ENCODE data around the gene SMC3. TPM values are rescaled to one million over a fixed set of nuclear protein-coding genes. Genes with fewer than 3 reads are reported as not detected.
A peak's percentile ranks its signal among the peaks of the same experiment; 100 is the strongest.

SMC3 gene
- total RNA-seq, 2 experiments from 2014 or later = 38.4 to 73.4 TPM

- POLR2A ChIA-PET = interaction anchor here (1.6 kb wide), 1 partner anchor 9 kb away, joined by 4 read pairs; no protein-coding TSS in a partner anchor
These were observed 700 bp downstream of the SMC3 start for GRCh38 chr10:110568055-110568735.

GRCh38 chr10:110569122-110569521, 1.6 kb downstream of the SMC3 start:
- Histone ChIP-seq H3K4me1 (ENCODE audit: insufficient read depth, low read length, poor library complexity, severe bottlenecking) (peaks cover 63% of the 10 kb centered on the region), H3K27ac (ENCODE audit: low read depth, low read length, poor library complexity, severe bottlenecking) (no peak overlapping the region), H3K36me3 (ENCODE audit: insufficient read depth, low read length) (peaks cover 45% of the 10 kb centered on the region), H3K79me2 (ENCODE audit: insufficient read depth, low read depth, low read length) (peaks cover 66% of the 10 kb centered on the region), H3K9me2 (ENCODE audit: insufficient read depth, low read length) (no peaks in the 10 kb centered on the region), H3K4me2 (ENCODE audit: low read length) (peak overlapping the region; percentile 94), H3K9me3 (ENCODE audit: low read length) (no peaks in the 10 kb centered on the region), H2AFZ (ENCODE audit: low read length) (no peak overlapping the region), H3K4me3 (ENCODE audit: low read depth, low read length, poor library complexity, severe bottlenecking) (peak overlapping the region; percentile 98), H4K20me1 (ENCODE audit: insufficient read depth, low read length) (peaks cover 33% of the 10 kb centered on the region)
- TF ChIP-seq CTCF (conservative IDR thresholded peaks at IDR 0.05; ENCODE audit: low read length) = no peak
- no peak for TF ChIP-seq EZH2phosphoT487 (IDR thresholded peaks at IDR 0.05; ENCODE audit: borderline replicate concordance, low read depth, low read length)
- DNase-seq (ENCODE audit: low spot score) = no peak
- intact Hi-C loops (cut with micrococcal nuclease; ENCODE audit: unreplicated experiment) = loop anchor here (5.0 kb wide), 2 partner anchors 33 to 357 kb away; no protein-coding TSS in a partner anchor
- CTCF ChIA-PET (ENCODE audit: unreplicated experiment) = no interaction called here
- TSS peak; percentile 48 for BruUV-seq (replicated peaks)
- POLR2A ChIA-PET = interaction anchor here (0.5 to 0.7 kb wide), 4 partner anchors 228 to 652 kb away, joined by 3 read pairs; no protein-coding TSS in a partner anchor

More at GRCh38 chr10:110568055-110568735, 700 bp downstream of the SMC3 start:
- CTCF ChIA-PET (ENCODE audit: unreplicated experiment) = no interaction called here
- Histone ChIP-seq H3K79me2 (ENCODE audit: insufficient read depth, low read depth, low read length) (peaks cover 57% of the 10 kb centered on the region), H3K36me3 (ENCODE audit: insufficient read depth, low read length) (peaks cover 37% of the 10 kb centered on the region), H4K20me1 (ENCODE audit: insufficient read depth, low read length) (peaks cover 31% of the 10 kb centered on the region), H3K4me1 (ENCODE audit: insufficient read depth, low read length, poor library complexity, severe bottlenecking) (peaks cover 58% of the 10 kb centered on the region), H3K9me3 (ENCODE audit: low read length) (no peaks in the 10 kb centered on the region), H3K27ac (ENCODE audit: low read depth, low read length, poor library complexity, severe bottlenecking) (peak overlapping the region; percentile 60), H3K4me3 (ENCODE audit: low read depth, low read length, poor library complexity, severe bottlenecking) (peak overlapping the region; percentile 98), H3K4me2 (ENCODE audit: low read length) (peak overlapping the region; percentile 94), H3K9me2 (ENCODE audit: insufficient read depth, low read length) (no peaks in the 10 kb centered on the region), H2AFZ (ENCODE audit: low read length) (peak overlapping the region; percentile 97; the same call in 1 of the 2 replicates)
- peak; percentile 63 for DNase-seq (ENCODE audit: low spot score)
- BruUV-seq (replicated peaks) = no TSS peak
- TF ChIP-seq EZH2phosphoT487 (IDR thresholded peaks at IDR 0.05; ENCODE audit: borderline replicate concordance, low read depth, low read length) (no peak), CTCF (conservative IDR thresholded peaks at IDR 0.05; ENCODE audit: low read length) (no peak)
- intact Hi-C loops (cut with micrococcal nuclease; ENCODE audit: unreplicated experiment) = loop anchor here (5.0 kb wide), 2 partner anchors 34 to 356 kb away; no protein-coding TSS in a partner anchor

GRCh38 chr10:110569736-110570135, 2.2 kb downstream of the SMC3 start:
- intact Hi-C loops (cut with micrococcal nuclease; ENCODE audit: unreplicated experiment) = loop anchor here (5.0 kb wide), 2 partner anchors 33 to 357 kb away; no protein-coding TSS in a partner anchor
- Histone ChIP-seq H4K20me1 (ENCODE audit: insufficient read depth, low read length) (peaks cover 36% of the 10 kb centered on the region), H2AFZ (ENCODE audit: low read length) (no peak overlapping the region), H3K4me2 (ENCODE audit: low read length) (peak overlapping the region; percentile 94), H3K79me2 (ENCODE audit: insufficient read depth, low read depth, low read length) (peaks cover 72% of the 10 kb centered on the region), H3K9me3 (ENCODE audit: low read length) (no peaks in the 10 kb centered on the region), H3K4me1 (ENCODE audit: insufficient read depth, low read length, poor library complexity, severe bottlenecking) (peaks cover 69% of the 10 kb centered on the region), H3K36me3 (ENCODE audit: insufficient read depth, low read length) (peaks cover 51% of the 10 kb centered on the region), H3K9me2 (ENCODE audit: insufficient read depth, low read length) (no peaks in the 10 kb centered on the region), H3K4me3 (ENCODE audit: low read depth, low read length, poor library complexity, severe bottlenecking) (peak overlapping the region; percentile 98), H3K27ac (ENCODE audit: low read depth, low read length, poor library complexity, severe bottlenecking) (no peak overlapping the region)
- DNase-seq (ENCODE audit: low spot score) = no peak
- TF ChIP-seq EZH2phosphoT487 (IDR thresholded peaks at IDR 0.05; ENCODE audit: borderline replicate concordance, low read depth, low read length) (no peak), CTCF (conservative IDR thresholded peaks at IDR 0.05; ENCODE audit: low read length) (no peak)
- no TSS peak for BruUV-seq (replicated peaks)
- POLR2A ChIA-PET = interaction anchor here (0.5 to 1.7 kb wide), 6 partner anchors 18 to 653 kb away, joined by 3 to 4 read pairs (median 3); no protein-coding TSS in a partner anchor
- CTCF ChIA-PET (ENCODE audit: unreplicated experiment) = interaction anchor here (0.5 kb wide), 1 partner anchor 215 kb away, joined by 3 read pairs; no protein-coding TSS in a partner anchor

Data from OCI-LY7 (cell line).